Smooth muscle cell (in vitro differentiated cells): ENCODE data around the gene MAZ. TPM values are rescaled to one million over a fixed set of nuclear protein-coding genes. Genes with fewer than 3 reads are reported as not detected.
"Not testable (repeated sequence)": the region's sequence is repeated elsewhere in the genome, so short reads cannot be mapped to it uniquely, and the experiment has no call there.

Experiments used
- DNase-seq: peaks from one replicate; lab custom pipeline; 2025; ENCODE audit not compliant: unreplicated experiment; lab: John Stamatoyannopoulos, UW
- H2AFZ ChIP-seq: fragments of 200-600 bp; sonication (generic); 2 replicates; pipeline ENCODE4 v1.6.0; 2016; ENCODE audit warnings: antibody characterized with exemption, low read depth, mild to moderate bottlenecking
- H3F3A ChIP-seq: fragments of 200-600 bp; sonication (generic); 2 replicates; pipeline ENCODE4 v1.6.0; 2017; ENCODE audit warnings: antibody characterized with exemption, low read depth
- H3K27ac ChIP-seq: fragments of 200-600 bp; sonication (generic); 2 replicates; pipeline ENCODE4 v1.5.1; 2016; ENCODE audit warnings: low read depth, mild to moderate bottlenecking
- H3K27me3 ChIP-seq: fragments of 200-600 bp; sonication (generic); 2 replicates; pipeline ENCODE4 v1.6.1; 2016; ENCODE audit warnings: low read depth, mild to moderate bottlenecking
- H3K36me3 ChIP-seq: fragments of 200-600 bp; sonication (generic); 2 replicates; pipeline ENCODE4 v1.5.1; 2016; ENCODE audit warnings: low read depth
- H3K4me1 ChIP-seq: fragments of 200-600 bp; sonication (generic); 2 replicates; pipeline ENCODE4 v1.5.1; 2016; ENCODE audit warnings: low read depth
- H3K4me2 ChIP-seq: fragments of 200-600 bp; sonication (generic); 2 replicates; pipeline ENCODE4 v1.6.0; 2016; ENCODE audit warnings: mild to moderate bottlenecking
- H3K4me3 ChIP-seq: fragments of 200-600 bp; sonication (generic); 2 replicates; pipeline ENCODE4 v1.5.1; 2016; ENCODE audit warnings: mild to moderate bottlenecking
- H3K79me2 ChIP-seq: fragments of 200-600 bp; sonication (generic); 2 replicates; pipeline ENCODE4 v1.6.0; 2016; ENCODE audit warnings: low read depth, mild to moderate bottlenecking
- H3K9ac ChIP-seq: fragments of 200-600 bp; sonication (generic); 2 replicates; pipeline ENCODE4 v1.6.0; 2016; ENCODE audit warnings: low read depth
- H3K9me3 ChIP-seq: fragments of 200-600 bp; sonication (generic); replicated peaks from 2 replicates; pipeline ENCODE4 v1.5.1; 2016; ENCODE audit warnings: low read depth
- H4K20me1 ChIP-seq: fragments of 200-600 bp; sonication (generic); 2 replicates; pipeline ENCODE4 v1.6.0; 2016; ENCODE audit warnings: low read depth
- CTCF ChIP-seq: fragments of 200-600 bp; sonication (generic); IDR thresholded peaks from 2 replicates; pipeline ENCODE4 v1.5.1; 2017; ENCODE audit warnings: borderline replicate concordance, mild to moderate bottlenecking, antibody characterized with exemption; ENCODE audit not compliant: insufficient read depth, poor library complexity, severe bottlenecking
- WGBS: methylation state at CpG from one replicate; pipeline ENCODE4 v1.1.7; 2016; ENCODE audit warnings: low lambda C conversion rate; 5-methylcytosine and 5-hydroxymethylcytosine counted together
- polyA plus RNA-seq: library from polyadenylated mRNA; unstranded; fragments of >200 nt; fragmentation: Nextera tagmentation; extraction: Ambion mirVana; gene quantifications from 2 replicates; pipeline ENCODE4 v1.2.1, GENCODE V29; 2016
- total RNA-seq: library from RNA; depleted of rRNA; stranded (reverse); fragments of >200 nt; gene quantifications from 2 replicates; pipeline ENCODE4 v1.2.3, GENCODE V29; 2014

MAZ gene
- total and polyA plus RNA-seq, 2 experiments from 2014 or later, result 77.2 to 229 TPM

- Histone ChIP-seq H3K4me1 (no peaks in the 10 kb centered on the region), H3K4me2 (no peak overlapping the region), H3K4me3 (no peak overlapping the region), H3K27me3 (no peaks in the 10 kb centered on the region), H2AFZ (no peak overlapping the region), H4K20me1 (no peaks in the 10 kb centered on the region), H3F3A (no peaks in the 10 kb centered on the region), H3K27ac (no peak overlapping the region), H3K36me3 (no peaks in the 10 kb centered on the region), H3K9me3 (no peaks in the 10 kb centered on the region), H3K9ac (no peak overlapping the region), H3K79me2 (no peaks in the 10 kb centered on the region)
- WGBS, result 77% methylated on average over 9 of the region's 9 CpGs
- no peak for TF ChIP-seq CTCF
- DNase-seq, result no peak
These were observed 45.6 kb upstream of the MAZ start for GRCh38 chr16:29760567-29761279.

GRCh38 chr16:29761280-29761651, 45.1 kb upstream of the MAZ start:
- H3K4me1 ChIP-seq, H3K79me2 ChIP-seq, DNase-seq, H3K27ac ChIP-seq, H2AFZ ChIP-seq, H3F3A ChIP-seq, H3K4me2 ChIP-seq, H3K4me3 ChIP-seq, H3K36me3 ChIP-seq, H3K27me3 ChIP-seq, H3K9me3 ChIP-seq, H4K20me1 ChIP-seq, H3K9ac ChIP-seq: not testable (repeated sequence)
- WGBS, result 92% methylated on average over 8 of the region's 8 CpGs

GRCh38 chr16:29761882-29762281, 44.4 kb upstream of the MAZ start:
- H3K27ac ChIP-seq, result no peak overlapping the region
- H3K36me3 ChIP-seq, result no peaks in the 10 kb centered on the region
- 90% methylated on average over 6 of the region's 6 CpGs for WGBS
- no peak overlapping the region for H3K9ac ChIP-seq
- no peak overlapping the region for H3K4me3 ChIP-seq
- no peak overlapping the region for H3K4me2 ChIP-seq
- no peak overlapping the region for H2AFZ ChIP-seq
- no peaks in the 10 kb centered on the region for H3F3A ChIP-seq
- no peak for TF ChIP-seq CTCF
- H4K20me1 ChIP-seq, result no peaks in the 10 kb centered on the region
- H3K27me3 ChIP-seq, result no peaks in the 10 kb centered on the region
- no peak for DNase-seq
- no peaks in the 10 kb centered on the region for H3K9me3 ChIP-seq
- no peaks in the 10 kb centered on the region for H3K4me1 ChIP-seq
- no peaks in the 10 kb centered on the region for H3K79me2 ChIP-seq

- Histone ChIP-seq H3K79me2 (no peaks in the 10 kb centered on the region), H3K27me3 (no peaks in the 10 kb centered on the region), H2AFZ (no peak overlapping the region), H4K20me1 (no peaks in the 10 kb centered on the region), H3K4me1 (no peaks in the 10 kb centered on the region), H3K9me3 (no peaks in the 10 kb centered on the region), H3K36me3 (no peaks in the 10 kb centered on the region), H3K4me2 (no peak overlapping the region), H3F3A (no peaks in the 10 kb centered on the region), H3K4me3 (no peak overlapping the region), H3K27ac (no peak overlapping the region), H3K9ac (no peak overlapping the region)
- TF ChIP-seq CTCF, result no peak
- WGBS, result 83% methylated on average over 6 of the region's 6 CpGs
- no peak for DNase-seq
These were observed 43.0 kb upstream of the MAZ start for GRCh38 chr16:29763326-29763725.
